DOHH2 (cell line): Measurements from ENCODE around the gene HOXA5.

Source experiments
- H3F3A ChIP-seq: fragments of 200-600 bp; sonication (generic), shearing (Covaris generic); 2 replicates; pipeline ENCODE4 v1.6.0; 2016; ENCODE audit warnings: antibody characterized with exemption, mild to moderate bottlenecking; ENCODE audit not compliant: control insufficient read depth, insufficient read depth
- H3K27ac ChIP-seq: fragments of 200-600 bp; sonication (generic); 2 replicates; pipeline ENCODE4 v1.5.1; 2014; ENCODE audit warnings: low read depth, mild to moderate bottlenecking, low read length, moderate library complexity
- H3K27me3 ChIP-seq: fragments of 200-600 bp; sonication (generic); 2 replicates; pipeline ENCODE4 v1.6.1; 2014; ENCODE audit warnings: mild to moderate bottlenecking, low read length, mixed read lengths; ENCODE audit not compliant: control insufficient read depth
- H3K36me3 ChIP-seq: fragments of 200-600 bp; sonication (generic); 2 replicates; pipeline ENCODE4 v1.6.1; 2014; ENCODE audit warnings: mild to moderate bottlenecking, low read length, moderate library complexity, mixed read lengths; ENCODE audit not compliant: control insufficient read depth
- H3K4me1 ChIP-seq: fragments of 200-600 bp; sonication (generic); 2 replicates; pipeline ENCODE4 v1.6.1; 2014; ENCODE audit warnings: mild to moderate bottlenecking, low read length, mixed read lengths; ENCODE audit not compliant: control insufficient read depth
- H3K4me2 ChIP-seq: fragments of 200-600 bp; sonication (generic); 2 replicates; pipeline ENCODE4 v1.6.0; 2014; ENCODE audit warnings: mild to moderate bottlenecking, low read length, moderate library complexity
- H3K4me3 ChIP-seq: fragments of 200-600 bp; sonication (generic); 2 replicates; pipeline ENCODE4 v1.5.1; 2014; ENCODE audit warnings: mild to moderate bottlenecking, low read length, mixed read lengths
- H3K79me2 ChIP-seq: fragments of 200-600 bp; sonication (generic); 2 replicates; pipeline ENCODE4 v1.6.1; 2014; ENCODE audit warnings: mild to moderate bottlenecking, low read length, mixed read lengths; ENCODE audit not compliant: control insufficient read depth
- H3K9me2 ChIP-seq: fragments of 200-600 bp; sonication (generic); replicated peaks from 2 replicates; pipeline ENCODE4 v1.6.1; 2014; ENCODE audit warnings: mild to moderate bottlenecking, low read length, mixed read lengths; ENCODE audit not compliant: control insufficient read depth
- H3K9me3 ChIP-seq: fragments of 200-600 bp; sonication (generic); 2 replicates; pipeline ENCODE4 v1.6.1; 2014; ENCODE audit warnings: antibody characterized with exemption, low read length, mixed read lengths; ENCODE audit not compliant: control insufficient read depth, insufficient read depth
- H4K20me1 ChIP-seq: fragments of 200-600 bp; sonication (generic); 2 replicates; pipeline ENCODE4 v1.6.0; 2014; ENCODE audit warnings: low read depth, mild to moderate bottlenecking, antibody characterized with exemption, low read length, moderate library complexity; ENCODE audit not compliant: control insufficient read depth, insufficient read depth
- CTCF ChIP-seq: fragments of 200-600 bp; sonication (generic); IDR thresholded peaks from one replicate; pipeline ENCODE4 v1.5.1; 2014; ENCODE audit warnings: antibody characterized with exemption, mild to moderate bottlenecking, low read depth, low read length; ENCODE audit not compliant: poor library complexity, severe bottlenecking
- EZH2phosphoT487 ChIP-seq: fragments of 200-600 bp; sonication (generic); IDR thresholded peaks from 2 replicates; pipeline ENCODE4 v1.6.1; 2017; ENCODE audit warnings: borderline replicate concordance, mild to moderate bottlenecking, antibody characterized with exemption, low read length, moderate library complexity, mixed read lengths

The HOXA5 gene

GRCh38 chr7:27126596-27127327 is 16.7 kb downstream of the HOXA5 start:
- Histone ChIP-seq H3F3A (no peaks in the 10 kb centered on the region), H3K27me3 (peaks cover 30% of the 10 kb centered on the region), H3K4me2 (no peak overlapping the region), H3K36me3 (no peaks in the 10 kb centered on the region), H3K4me3 (no peak overlapping the region), H3K79me2 (no peaks in the 10 kb centered on the region), H3K9me3 (no peaks in the 10 kb centered on the region), H3K9me2 (no peaks in the 10 kb centered on the region), H3K27ac (no peak overlapping the region), H4K20me1 (no peaks in the 10 kb centered on the region), H3K4me1 (no peaks in the 10 kb centered on the region)
- TF ChIP-seq EZH2phosphoT487 (no peak), CTCF (no peak)

- Histone ChIP-seq H3K27ac (no peak overlapping the region), H3K4me2 (no peak overlapping the region), H3K79me2 (no peaks in the 10 kb centered on the region), H3K9me3 (no peaks in the 10 kb centered on the region), H4K20me1 (no peaks in the 10 kb centered on the region), H3K9me2 (no peaks in the 10 kb centered on the region), H3K4me1 (no peaks in the 10 kb centered on the region), H3K36me3 (no peaks in the 10 kb centered on the region), H3K27me3 (peaks cover 30% of the 10 kb centered on the region), H3K4me3 (no peak overlapping the region), H3F3A (no peaks in the 10 kb centered on the region)
- TF ChIP-seq CTCF: no peak
- no peak for TF ChIP-seq EZH2phosphoT487
Observed at GRCh38 chr7:27125986-27126394, 17.5 kb downstream of the HOXA5 start.

- H3K4me2 ChIP-seq: no peak overlapping the region
- H3F3A ChIP-seq: no peaks in the 10 kb centered on the region
Observed at GRCh38 chr7:27124902-27125689, 18.4 kb downstream of the HOXA5 start.

More at GRCh38 chr7:27124902-27125689, 18.4 kb downstream of the HOXA5 start:
- TF ChIP-seq CTCF (no peak), EZH2phosphoT487 (no peak)
- H3K4me3 ChIP-seq: no peak overlapping the region
- H3K9me3 ChIP-seq: no peaks in the 10 kb centered on the region
- no peaks in the 10 kb centered on the region for H3K4me1 ChIP-seq
- no peaks in the 10 kb centered on the region for H4K20me1 ChIP-seq
- H3K27me3 ChIP-seq: peaks cover 30% of the 10 kb centered on the region
- no peaks in the 10 kb centered on the region for H3K79me2 ChIP-seq
- no peaks in the 10 kb centered on the region for H3K36me3 ChIP-seq
- H3K27ac ChIP-seq: no peak overlapping the region
- H3K9me2 ChIP-seq: no peaks in the 10 kb centered on the region
